ENCODE measurements around the gene CHCHD4.

The CHCHD4 gene

DNA sequence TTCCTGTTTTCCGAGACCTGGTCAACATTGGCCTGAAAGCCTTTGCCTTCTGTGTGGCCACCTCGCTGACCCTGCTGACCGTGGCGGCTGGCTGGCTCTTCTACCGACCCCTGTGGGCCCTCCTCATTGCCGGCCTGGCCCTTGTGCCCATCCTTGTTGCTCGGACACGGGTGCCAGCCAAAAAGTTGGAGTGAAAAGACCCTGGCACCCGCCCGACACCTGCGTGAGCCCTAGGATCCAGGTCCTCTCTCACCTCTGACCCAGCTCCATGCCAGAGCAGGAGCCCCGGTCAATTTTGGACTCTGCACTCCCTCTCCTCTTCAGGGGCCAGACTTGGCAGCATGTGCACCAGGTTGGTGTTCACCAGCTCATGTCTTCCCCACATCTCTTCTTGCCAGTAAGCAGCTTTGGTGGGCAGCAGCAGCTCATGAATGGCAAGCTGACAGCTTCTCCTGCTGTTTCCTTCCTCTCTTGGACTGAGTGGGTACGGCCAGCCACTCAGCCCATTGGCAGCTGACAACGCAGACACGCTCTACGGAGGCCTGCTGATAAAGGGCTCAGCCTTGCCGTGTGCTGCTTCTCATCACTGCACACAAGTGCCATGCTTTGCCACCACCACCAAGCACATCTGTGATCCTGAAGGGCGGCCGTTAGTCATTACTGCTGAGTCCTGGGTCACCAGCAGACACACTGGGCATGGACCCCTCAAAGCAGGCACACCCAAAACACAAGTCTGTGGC is 17.1 kb upstream of the CHCHD4 start:
- no peak overlapping the region for H3K9ac ChIP-seq (ENCODE audit: low read length)
- H3K27me3 ChIP-seq (ENCODE audit: control insufficient read depth, insufficient read depth, low read length): no peaks in the 10 kb centered on the region
- H3K36me3 ChIP-seq (ENCODE audit: control insufficient read depth, low read depth, low read length): peaks cover 21% of the 10 kb centered on the region
- no peak overlapping the region for H3K4me3 ChIP-seq (ENCODE audit: low read length)
- H3K27ac ChIP-seq (ENCODE audit: low read length): no peak overlapping the region
- H3K9me3 ChIP-seq (ENCODE audit: control insufficient read depth, low read depth, low read length): no peaks in the 10 kb centered on the region
- H3K4me1 ChIP-seq (ENCODE audit: control insufficient read depth, low read depth, low read length): peaks cover 6% of the 10 kb centered on the region

- no peaks in the 10 kb centered on the region for H3K9me3 ChIP-seq (ENCODE audit: control insufficient read depth, low read depth, low read length)
- H3K4me1 ChIP-seq (ENCODE audit: control insufficient read depth, low read depth, low read length): peaks cover 6% of the 10 kb centered on the region
- H3K9ac ChIP-seq (ENCODE audit: low read length): no peak overlapping the region
- H3K36me3 ChIP-seq (ENCODE audit: control insufficient read depth, low read depth, low read length): peaks cover 20% of the 10 kb centered on the region
- no peak overlapping the region for H3K4me3 ChIP-seq (ENCODE audit: low read length)
- H3K27ac ChIP-seq (ENCODE audit: low read length): no peak overlapping the region
- H3K27me3 ChIP-seq (ENCODE audit: control insufficient read depth, insufficient read depth, low read length): no peaks in the 10 kb centered on the region
These were observed 16.5 kb upstream of the CHCHD4 start for GRCh38 chr3:14141144-14141543.

- Histone ChIP-seq H3K4me3 (ENCODE audit: low read length) (no peak overlapping the region), H3K36me3 (ENCODE audit: control insufficient read depth, low read depth, low read length) (peaks cover 25% of the 10 kb centered on the region), H3K27ac (ENCODE audit: low read length) (no peak overlapping the region), H3K9ac (ENCODE audit: low read length) (no peak overlapping the region), H3K4me1 (ENCODE audit: control insufficient read depth, low read depth, low read length) (peaks cover 6% of the 10 kb centered on the region), H3K27me3 (ENCODE audit: control insufficient read depth, insufficient read depth, low read length) (no peaks in the 10 kb centered on the region), H3K9me3 (ENCODE audit: control insufficient read depth, low read depth, low read length) (no peaks in the 10 kb centered on the region)
These were observed 16.0 kb upstream of the CHCHD4 start for GRCh38 chr3:14140668-14141067.

DNA sequence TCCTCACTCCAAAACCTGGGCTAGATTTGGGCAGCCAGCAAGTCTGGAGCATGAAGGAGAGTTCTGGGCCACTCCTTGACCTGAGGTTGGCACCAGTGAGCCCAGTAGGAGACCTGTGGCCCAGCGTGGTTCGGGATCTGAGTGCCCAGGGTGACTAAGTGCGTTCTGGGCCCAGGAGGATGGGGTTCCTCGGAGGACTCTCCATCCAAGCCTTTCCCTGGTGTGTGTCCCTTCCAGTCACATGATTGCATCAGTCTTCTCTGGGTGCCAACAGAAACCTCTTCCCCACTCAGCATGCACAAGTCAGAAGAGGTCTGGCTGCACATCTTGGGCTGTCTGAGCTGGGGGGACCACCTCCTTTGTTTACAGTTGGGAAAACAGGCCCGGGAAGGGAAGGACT is 15.1 kb upstream of the CHCHD4 start:
- Histone ChIP-seq H3K4me1 (ENCODE audit: control insufficient read depth, low read depth, low read length) (peaks cover 5% of the 10 kb centered on the region), H3K4me3 (ENCODE audit: low read length) (no peak overlapping the region), H3K9me3 (ENCODE audit: control insufficient read depth, low read depth, low read length) (no peaks in the 10 kb centered on the region), H3K27me3 (ENCODE audit: control insufficient read depth, insufficient read depth, low read length) (no peaks in the 10 kb centered on the region), H3K9ac (ENCODE audit: low read length) (no peak overlapping the region), H3K36me3 (ENCODE audit: control insufficient read depth, low read depth, low read length) (peaks cover 30% of the 10 kb centered on the region), H3K27ac (ENCODE audit: low read length) (no peak overlapping the region)

- no peak overlapping the region for H3K27ac ChIP-seq (ENCODE audit: low read length)
- peaks cover 37% of the 10 kb centered on the region for H3K36me3 ChIP-seq (ENCODE audit: control insufficient read depth, low read depth, low read length)
- peaks cover under 1% of the 10 kb centered on the region for H3K4me1 ChIP-seq (ENCODE audit: control insufficient read depth, low read depth, low read length)
- no peak overlapping the region for H3K4me3 ChIP-seq (ENCODE audit: low read length)
- H3K9me3 ChIP-seq (ENCODE audit: control insufficient read depth, low read depth, low read length): no peaks in the 10 kb centered on the region
- no peak overlapping the region for H3K9ac ChIP-seq (ENCODE audit: low read length)
- H3K27me3 ChIP-seq (ENCODE audit: control insufficient read depth, insufficient read depth, low read length): no peaks in the 10 kb centered on the region
These were observed 14.4 kb upstream of the CHCHD4 start for GRCh38 chr3:14138878-14139655.

DNA sequence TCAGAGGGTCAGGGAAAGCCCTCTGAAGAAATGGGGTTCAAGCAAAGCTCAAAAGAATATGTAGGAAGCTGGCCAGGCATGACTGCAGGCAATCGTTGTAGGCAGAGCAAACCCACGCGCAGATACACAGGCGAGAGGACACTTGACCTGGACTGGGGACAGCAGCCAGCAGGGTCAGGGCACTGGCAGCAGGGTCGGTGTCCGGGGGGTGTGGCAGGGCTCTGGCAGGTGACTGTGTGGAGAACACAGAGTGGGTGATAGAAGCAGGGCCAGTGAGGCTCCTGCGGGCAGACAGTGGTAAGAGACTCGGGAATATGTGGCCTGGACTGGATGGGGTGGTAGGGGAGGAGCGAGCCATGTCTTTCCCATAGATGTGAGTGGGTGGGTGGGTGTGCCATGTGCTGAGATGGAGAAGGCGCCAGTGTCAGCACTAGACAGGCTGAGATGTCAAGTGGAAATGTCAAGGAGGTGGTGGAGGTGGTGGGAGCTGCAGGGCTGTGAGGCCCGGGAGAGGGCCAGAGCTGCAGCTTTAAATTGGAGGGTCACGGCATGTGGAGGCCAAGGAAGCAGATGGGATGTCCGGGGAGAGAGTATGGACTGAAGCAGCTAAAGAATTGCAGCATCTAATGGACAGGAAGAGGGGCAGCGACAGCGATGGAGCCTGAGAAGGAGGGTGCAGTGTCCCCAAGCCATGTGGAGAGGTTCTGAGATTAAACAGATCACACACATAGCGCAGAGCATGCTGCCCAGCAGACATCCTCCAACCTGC is 13.6 kb upstream of the CHCHD4 start:
- Histone ChIP-seq H3K9me3 (ENCODE audit: control insufficient read depth, low read depth, low read length) (no peaks in the 10 kb centered on the region), H3K4me3 (ENCODE audit: low read length) (no peak overlapping the region), H3K36me3 (ENCODE audit: control insufficient read depth, low read depth, low read length) (peaks cover 45% of the 10 kb centered on the region), H3K4me1 (ENCODE audit: control insufficient read depth, low read depth, low read length) (no peaks in the 10 kb centered on the region), H3K9ac (ENCODE audit: low read length) (no peak overlapping the region), H3K27me3 (ENCODE audit: control insufficient read depth, insufficient read depth, low read length) (no peaks in the 10 kb centered on the region), H3K27ac (ENCODE audit: low read length) (no peak overlapping the region)

GRCh38 chr3:14137445-14137844 is 12.8 kb upstream of the CHCHD4 start:
- Histone ChIP-seq H3K4me1 (ENCODE audit: control insufficient read depth, low read depth, low read length) (no peaks in the 10 kb centered on the region), H3K27ac (ENCODE audit: low read length) (no peak overlapping the region), H3K36me3 (ENCODE audit: control insufficient read depth, low read depth, low read length) (peaks cover 53% of the 10 kb centered on the region), H3K27me3 (ENCODE audit: control insufficient read depth, insufficient read depth, low read length) (no peaks in the 10 kb centered on the region), H3K4me3 (ENCODE audit: low read length) (no peak overlapping the region), H3K9ac (ENCODE audit: low read length) (no peak overlapping the region), H3K9me3 (ENCODE audit: control insufficient read depth, low read depth, low read length) (no peaks in the 10 kb centered on the region)

GRCh38 chr3:14137004-14137403 is 12.3 kb upstream of the CHCHD4 start:
- Histone ChIP-seq H3K9ac (ENCODE audit: low read length) (no peak overlapping the region), H3K4me1 (ENCODE audit: control insufficient read depth, low read depth, low read length) (no peaks in the 10 kb centered on the region), H3K9me3 (ENCODE audit: control insufficient read depth, low read depth, low read length) (no peaks in the 10 kb centered on the region), H3K27ac (ENCODE audit: low read length) (no peak overlapping the region), H3K36me3 (ENCODE audit: control insufficient read depth, low read depth, low read length) (peaks cover 51% of the 10 kb centered on the region), H3K4me3 (ENCODE audit: low read length) (no peak overlapping the region), H3K27me3 (ENCODE audit: control insufficient read depth, insufficient read depth, low read length) (no peaks in the 10 kb centered on the region)

DNA sequence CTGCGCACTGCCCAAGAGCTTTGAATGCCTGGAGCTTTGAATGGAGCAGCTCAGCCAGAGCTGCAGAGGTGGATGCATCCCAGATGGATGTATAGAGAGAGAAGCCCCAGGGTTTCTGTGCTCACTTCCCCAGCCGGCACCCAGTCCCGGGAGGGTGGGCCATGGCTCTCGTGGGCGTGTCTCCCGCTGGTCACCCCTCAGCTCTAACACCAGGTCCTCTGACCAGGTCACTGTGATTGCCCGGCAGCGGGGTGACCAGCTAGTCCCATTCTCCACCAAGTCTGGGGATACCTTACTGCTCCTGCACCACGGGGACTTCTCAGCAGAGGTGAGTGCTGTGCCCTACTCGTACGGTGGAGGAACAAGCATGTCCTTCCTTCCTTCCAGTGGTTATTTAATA is 10.9 kb upstream of the CHCHD4 start:
- no peaks in the 10 kb centered on the region for H3K4me1 ChIP-seq (ENCODE audit: control insufficient read depth, low read depth, low read length)
- no peaks in the 10 kb centered on the region for H3K27me3 ChIP-seq (ENCODE audit: control insufficient read depth, insufficient read depth, low read length)
- peaks cover 63% of the 10 kb centered on the region for H3K36me3 ChIP-seq (ENCODE audit: control insufficient read depth, low read depth, low read length)
- H3K27ac ChIP-seq (ENCODE audit: low read length): no peak overlapping the region
- no peak overlapping the region for H3K4me3 ChIP-seq (ENCODE audit: low read length)
- H3K9ac ChIP-seq (ENCODE audit: low read length): no peak overlapping the region
- no peaks in the 10 kb centered on the region for H3K9me3 ChIP-seq (ENCODE audit: control insufficient read depth, low read depth, low read length)

GRCh38 chr3:14134291-14134690 is 9.6 kb upstream of the CHCHD4 start:
- Histone ChIP-seq H3K27me3 (ENCODE audit: control insufficient read depth, insufficient read depth, low read length) (no peaks in the 10 kb centered on the region), H3K36me3 (ENCODE audit: control insufficient read depth, low read depth, low read length) (peaks cover 58% of the 10 kb centered on the region), H3K9ac (ENCODE audit: low read length) (no peak overlapping the region)

DNA sequence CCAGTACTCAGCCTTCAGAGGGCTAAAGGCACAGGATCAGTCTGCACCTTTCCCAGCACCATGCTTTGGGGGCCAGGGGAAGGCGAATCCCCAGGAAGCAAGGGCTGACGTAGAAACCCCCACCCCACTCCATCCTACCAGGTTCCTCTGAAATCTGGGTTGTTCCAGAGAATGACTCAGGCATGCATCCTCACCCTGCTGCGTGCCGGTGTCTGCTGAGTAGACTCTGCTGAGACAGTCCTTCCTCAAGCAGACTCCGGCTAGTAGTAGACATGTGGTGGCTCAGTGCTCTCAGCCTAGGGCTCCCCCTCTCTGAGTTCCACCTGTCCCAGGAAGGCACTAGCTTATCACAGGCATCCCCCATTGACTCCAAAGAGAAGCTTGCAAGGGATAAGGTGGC is 9.2 kb upstream of the CHCHD4 start:
- H3K9ac ChIP-seq (ENCODE audit: low read length): no peak overlapping the region
- no peak overlapping the region for H3K27ac ChIP-seq (ENCODE audit: low read length)
- no peaks in the 10 kb centered on the region for H3K27me3 ChIP-seq (ENCODE audit: control insufficient read depth, insufficient read depth, low read length)
- H3K4me1 ChIP-seq (ENCODE audit: control insufficient read depth, low read depth, low read length): no peaks in the 10 kb centered on the region
- peaks cover 59% of the 10 kb centered on the region for H3K36me3 ChIP-seq (ENCODE audit: control insufficient read depth, low read depth, low read length)
- H3K4me3 ChIP-seq (ENCODE audit: low read length): no peak overlapping the region
- H3K9me3 ChIP-seq (ENCODE audit: control insufficient read depth, low read depth, low read length): no peaks in the 10 kb centered on the region

More at GRCh38 chr3:14134291-14134690, 9.6 kb upstream of the CHCHD4 start:
- Histone ChIP-seq H3K4me3 (ENCODE audit: low read length) (no peak overlapping the region), H3K27ac (ENCODE audit: low read length) (no peak overlapping the region), H3K4me1 (ENCODE audit: control insufficient read depth, low read depth, low read length) (no peaks in the 10 kb centered on the region), H3K9me3 (ENCODE audit: control insufficient read depth, low read depth, low read length) (no peaks in the 10 kb centered on the region)

Data from iPS-18a (cell line).